Measurements from ENCODE around the gene CCDC57. TPM values are rescaled to one million over a fixed set of nuclear protein-coding genes. Genes with fewer than 3 reads are reported as not detected.

CCDC57 gene
- total and polyA plus RNA-seq, 9 of the 15 experiments (the other 6 are each of a cell fraction or from before 2014, with no cell fraction given) = 0.83 to 36.2 (median 13.6) TPM

DNA sequence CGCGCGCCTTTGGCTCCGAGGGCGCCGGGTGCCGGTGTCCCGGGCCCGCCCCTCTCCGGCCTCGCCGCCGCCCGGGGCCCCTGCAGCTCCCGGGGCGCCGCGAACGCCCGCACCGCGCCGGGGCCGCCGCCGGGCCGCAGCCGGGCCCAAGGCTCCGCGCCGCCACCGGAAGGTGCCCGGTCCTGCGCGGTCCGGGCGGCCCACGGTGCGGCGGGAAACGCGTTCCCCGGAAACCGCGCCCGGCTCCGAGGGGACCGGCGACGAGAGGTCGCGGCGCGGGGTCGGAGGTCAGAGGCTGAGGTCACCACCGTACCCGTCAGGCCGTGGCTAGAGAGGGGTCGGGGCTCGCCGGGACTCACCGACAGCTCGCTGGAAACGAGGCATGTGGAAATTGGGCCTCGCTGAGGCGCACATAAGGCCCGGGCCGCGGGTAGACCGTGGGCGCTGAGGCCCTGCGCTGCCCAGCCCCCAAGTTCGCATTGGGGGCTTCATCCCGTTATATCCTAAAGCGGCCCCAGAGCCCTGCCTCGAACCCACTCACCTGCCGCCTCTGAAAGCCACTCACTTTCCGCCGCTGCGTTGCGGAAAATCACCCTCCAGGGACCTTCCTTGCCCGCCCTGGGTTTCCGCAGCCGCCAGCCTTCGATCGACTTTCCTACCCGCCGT, 146.9 kb downstream of the CCDC57 start, which contains the start of gene DUS1L (continued):
- TF ChIP-seq, protein P1, sequence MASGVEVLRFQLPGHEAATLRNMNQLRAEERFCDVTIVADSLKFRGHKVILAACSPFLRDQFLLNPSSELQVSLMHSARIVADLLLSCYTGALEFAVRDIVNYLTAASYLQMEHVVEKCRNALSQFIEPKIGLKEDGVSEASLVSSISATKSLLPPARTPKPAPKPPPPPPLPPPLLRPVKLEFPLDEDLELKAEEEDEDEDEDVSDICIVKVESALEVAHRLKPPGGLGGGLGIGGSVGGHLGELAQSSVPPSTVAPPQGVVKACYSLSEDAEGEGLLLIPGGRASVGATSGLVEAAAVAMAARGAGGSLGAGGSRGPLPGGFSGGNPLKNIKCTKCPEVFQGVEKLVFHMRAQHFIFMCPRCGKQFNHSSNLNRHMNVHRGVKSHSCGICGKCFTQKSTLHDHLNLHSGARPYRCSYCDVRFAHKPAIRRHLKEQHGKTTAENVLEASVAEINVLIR (CRISPR knock-in tag; IDR thresholded peaks at IDR 0.05) = no peak
- TF ChIP-seq, protein P2, sequence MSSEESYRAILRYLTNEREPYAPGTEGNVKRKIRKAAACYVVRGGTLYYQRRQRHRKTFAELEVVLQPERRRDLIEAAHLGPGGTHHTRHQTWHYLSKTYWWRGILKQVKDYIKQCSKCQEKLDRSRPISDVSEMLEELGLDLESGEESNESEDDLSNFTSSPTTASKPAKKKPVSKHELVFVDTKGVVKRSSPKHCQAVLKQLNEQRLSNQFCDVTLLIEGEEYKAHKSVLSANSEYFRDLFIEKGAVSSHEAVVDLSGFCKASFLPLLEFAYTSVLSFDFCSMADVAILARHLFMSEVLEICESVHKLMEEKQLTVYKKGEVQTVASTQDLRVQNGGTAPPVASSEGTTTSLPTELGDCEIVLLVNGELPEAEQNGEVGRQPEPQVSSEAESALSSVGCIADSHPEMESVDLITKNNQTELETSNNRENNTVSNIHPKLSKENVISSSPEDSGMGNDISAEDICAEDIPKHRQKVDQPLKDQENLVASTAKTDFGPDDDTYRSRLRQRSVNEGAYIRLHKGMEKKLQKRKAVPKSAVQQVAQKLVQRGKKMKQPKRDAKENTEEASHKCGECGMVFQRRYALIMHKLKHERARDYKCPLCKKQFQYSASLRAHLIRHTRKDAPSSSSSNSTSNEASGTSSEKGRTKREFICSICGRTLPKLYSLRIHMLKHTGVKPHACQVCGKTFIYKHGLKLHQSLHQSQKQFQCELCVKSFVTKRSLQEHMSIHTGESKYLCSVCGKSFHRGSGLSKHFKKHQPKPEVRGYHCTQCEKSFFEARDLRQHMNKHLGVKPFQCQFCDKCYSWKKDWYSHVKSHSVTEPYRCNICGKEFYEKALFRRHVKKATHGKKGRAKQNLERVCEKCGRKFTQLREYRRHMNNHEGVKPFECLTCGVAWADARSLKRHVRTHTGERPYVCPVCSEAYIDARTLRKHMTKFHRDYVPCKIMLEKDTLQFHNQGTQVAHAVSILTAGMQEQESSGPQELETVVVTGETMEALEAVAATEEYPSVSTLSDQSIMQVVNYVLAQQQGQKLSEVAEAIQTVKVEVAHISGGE (CRISPR knock-in tag; IDR thresholded peaks at IDR 0.05) = peak; percentile 99 to 100 (median 99)
- TF ChIP-seq ZNF124 (CRISPR knock-in tag; IDR thresholded peaks at IDR 0.05) = no peak
- TF ChIP-seq, protein P3, sequence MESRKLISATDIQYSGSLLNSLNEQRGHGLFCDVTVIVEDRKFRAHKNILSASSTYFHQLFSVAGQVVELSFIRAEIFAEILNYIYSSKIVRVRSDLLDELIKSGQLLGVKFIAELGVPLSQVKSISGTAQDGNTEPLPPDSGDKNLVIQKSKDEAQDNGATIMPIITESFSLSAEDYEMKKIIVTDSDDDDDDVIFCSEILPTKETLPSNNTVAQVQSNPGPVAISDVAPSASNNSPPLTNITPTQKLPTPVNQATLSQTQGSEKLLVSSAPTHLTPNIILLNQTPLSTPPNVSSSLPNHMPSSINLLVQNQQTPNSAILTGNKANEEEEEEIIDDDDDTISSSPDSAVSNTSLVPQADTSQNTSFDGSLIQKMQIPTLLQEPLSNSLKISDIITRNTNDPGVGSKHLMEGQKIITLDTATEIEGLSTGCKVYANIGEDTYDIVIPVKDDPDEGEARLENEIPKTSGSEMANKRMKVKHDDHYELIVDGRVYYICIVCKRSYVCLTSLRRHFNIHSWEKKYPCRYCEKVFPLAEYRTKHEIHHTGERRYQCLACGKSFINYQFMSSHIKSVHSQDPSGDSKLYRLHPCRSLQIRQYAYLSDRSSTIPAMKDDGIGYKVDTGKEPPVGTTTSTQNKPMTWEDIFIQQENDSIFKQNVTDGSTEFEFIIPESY (CRISPR knock-in tag; IDR thresholded peaks at IDR 0.05) = peak; percentile 97
- TF ChIP-seq GTF2E2 (tag; IDR thresholded peaks at IDR 0.05) = no peak
- TF ChIP-seq ZNF41 (CRISPR knock-in tag; conservative IDR thresholded peaks at IDR 0.05) = peak; percentile 69; the same call in 1 of the 2 replicates
- TF ChIP-seq ZNF24 (IDR thresholded peaks at IDR 0.05) = peak; percentile 35; the same call in 1 of the 2 replicates
- TF ChIP-seq ZNF347 (CRISPR knock-in tag; IDR thresholded peaks at IDR 0.05; ENCODE audit: low read depth) = no peak
- peak; percentile 95 for TF ChIP-seq ZBTB7A (IDR thresholded peaks at IDR 0.05; ENCODE audit: borderline replicate concordance, control insufficient read depth, low read depth, low read length)
- TF ChIP-seq RBM34 (IDR thresholded peaks at IDR 0.05; ENCODE audit: borderline replicate concordance, insufficient read depth, low read length) = 0 out of 2 replicates have a peak, but pooled peaks have one; percentile 36
- TF ChIP-seq RBBP5 (IDR thresholded peaks at IDR 0.05; ENCODE audit: borderline replicate concordance, insufficient read depth, low read length, poor library complexity, severe bottlenecking) = peak; percentile 91
- TF ChIP-seq SP1 (CRISPR knock-in tag; IDR thresholded peaks at IDR 0.05) = peak; percentile 82
- TF ChIP-seq HDAC1 (IDR thresholded peaks at IDR 0.05) = no peak
- TF ChIP-seq BCL6 (CRISPR knock-in tag; IDR thresholded peaks at IDR 0.05) = peak; percentile 54; the same call in 1 of the 2 replicates
- TF ChIP-seq MEF2A (IDR thresholded peaks at IDR 0.05; ENCODE audit: control insufficient read depth, low read depth, low read length) = 0 out of 2 replicates have a peak, but pooled peaks have one; percentile 43
- TF ChIP-seq FOXA1 (IDR thresholded peaks at IDR 0.05; ENCODE audit: borderline replicate concordance) = no peak
- TF ChIP-seq SIN3A (IDR thresholded peaks at IDR 0.05; ENCODE audit: borderline replicate concordance in 2 of 2, control insufficient read depth in 1 of 2, low read depth in 2 of 2, low read length in 2 of 2) = peak; percentile 41 to 82; a peak in 2 of 4 replicates
- TF ChIP-seq ZEB2 (IDR thresholded peaks at IDR 0.05) = peak; percentile 93
- TF ChIP-seq SAFB (IDR thresholded peaks at IDR 0.05; ENCODE audit: borderline replicate concordance, low read depth, low read length) = peak; percentile 61
- 0 out of 2 replicates have a peak, but pooled peaks have one; percentile 31 for TF ChIP-seq EP300 (IDR thresholded peaks at IDR 0.05; ENCODE audit: low read length)
- no peak for TF ChIP-seq WHSC1 (IDR thresholded peaks at IDR 0.05; ENCODE audit: low read length)
- peak; percentile 5; the same call in 1 of the 2 replicates for TF ChIP-seq CHD2 (IDR thresholded peaks at IDR 0.05; ENCODE audit: low read depth, low read length)
